Fibroblast of pulmonary artery (primary cell): ENCODE measurements around the gene TSEN2.

Experiments used
- DNase-seq: peaks from one replicate; pipeline ENCODE4 v3.0.0-alpha.2; 2010; ENCODE audit warnings: low read depth
- H3K4me3 ChIP-seq: replicated peaks from 2 replicates; pipeline ENCODE4 v1.5.1; 2011; ENCODE audit warnings: low read depth, mild to moderate bottlenecking, control low read depth, low read length, moderate library complexity
- TF ChIP-seq, protein P1 (sequence below): IDR thresholded peaks from 2 replicates; pipeline ENCODE4 v1.5.1; 2011; ENCODE audit warnings: mild to moderate bottlenecking, control low read depth, low read length, inconsistent platforms; ENCODE audit errors: missing control alignments

Gene TSEN2

DNA sequence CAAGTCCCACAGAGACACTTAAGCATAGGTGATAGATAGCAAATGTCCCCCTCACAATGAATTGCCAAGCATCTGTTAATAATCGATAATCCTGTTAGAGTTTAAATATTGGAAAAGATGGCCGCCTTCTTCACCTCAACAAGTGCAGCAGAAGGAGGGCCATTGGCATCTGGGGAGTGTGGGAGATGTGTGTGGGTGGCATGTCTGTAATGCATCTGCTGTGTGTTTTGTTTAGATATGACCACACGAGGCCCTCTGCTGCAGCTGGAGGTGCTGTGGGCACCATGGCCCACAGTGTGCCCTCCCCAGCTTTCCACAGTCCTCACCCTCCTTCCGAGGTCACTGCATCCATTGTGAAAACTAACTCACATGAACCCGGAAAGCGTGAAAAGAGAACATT, 85.6 kb downstream of the TSEN2 start:
- H3K4me3 ChIP-seq: no peak overlapping the region
- DNase-seq: no peak
- TF ChIP-seq, protein P1, sequence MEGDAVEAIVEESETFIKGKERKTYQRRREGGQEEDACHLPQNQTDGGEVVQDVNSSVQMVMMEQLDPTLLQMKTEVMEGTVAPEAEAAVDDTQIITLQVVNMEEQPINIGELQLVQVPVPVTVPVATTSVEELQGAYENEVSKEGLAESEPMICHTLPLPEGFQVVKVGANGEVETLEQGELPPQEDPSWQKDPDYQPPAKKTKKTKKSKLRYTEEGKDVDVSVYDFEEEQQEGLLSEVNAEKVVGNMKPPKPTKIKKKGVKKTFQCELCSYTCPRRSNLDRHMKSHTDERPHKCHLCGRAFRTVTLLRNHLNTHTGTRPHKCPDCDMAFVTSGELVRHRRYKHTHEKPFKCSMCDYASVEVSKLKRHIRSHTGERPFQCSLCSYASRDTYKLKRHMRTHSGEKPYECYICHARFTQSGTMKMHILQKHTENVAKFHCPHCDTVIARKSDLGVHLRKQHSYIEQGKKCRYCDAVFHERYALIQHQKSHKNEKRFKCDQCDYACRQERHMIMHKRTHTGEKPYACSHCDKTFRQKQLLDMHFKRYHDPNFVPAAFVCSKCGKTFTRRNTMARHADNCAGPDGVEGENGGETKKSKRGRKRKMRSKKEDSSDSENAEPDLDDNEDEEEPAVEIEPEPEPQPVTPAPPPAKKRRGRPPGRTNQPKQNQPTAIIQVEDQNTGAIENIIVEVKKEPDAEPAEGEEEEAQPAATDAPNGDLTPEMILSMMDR: no peak

DNA sequence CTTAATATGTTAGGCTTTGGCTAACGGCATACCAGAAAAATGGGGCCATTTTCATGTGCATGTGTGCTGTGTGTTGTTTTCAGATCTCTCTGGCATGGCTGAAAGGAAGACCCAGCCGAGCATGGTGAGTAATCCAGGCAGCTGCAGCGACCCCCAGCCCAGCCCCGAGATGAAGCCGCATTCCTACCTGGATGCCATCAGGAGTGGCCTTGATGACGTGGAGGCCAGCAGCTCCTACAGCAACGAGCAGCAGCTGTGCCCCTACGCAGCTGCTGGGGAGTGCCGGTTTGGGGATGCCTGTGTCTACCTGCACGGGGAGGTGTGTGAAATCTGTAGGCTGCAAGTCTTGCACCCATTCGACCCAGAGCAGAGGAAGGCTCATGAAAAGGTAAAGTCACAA, 87.7 kb downstream of the TSEN2 start:
- TF ChIP-seq, protein P1: no peak
- H3K4me3 ChIP-seq: no peak overlapping the region
- no peak for DNase-seq

DNA sequence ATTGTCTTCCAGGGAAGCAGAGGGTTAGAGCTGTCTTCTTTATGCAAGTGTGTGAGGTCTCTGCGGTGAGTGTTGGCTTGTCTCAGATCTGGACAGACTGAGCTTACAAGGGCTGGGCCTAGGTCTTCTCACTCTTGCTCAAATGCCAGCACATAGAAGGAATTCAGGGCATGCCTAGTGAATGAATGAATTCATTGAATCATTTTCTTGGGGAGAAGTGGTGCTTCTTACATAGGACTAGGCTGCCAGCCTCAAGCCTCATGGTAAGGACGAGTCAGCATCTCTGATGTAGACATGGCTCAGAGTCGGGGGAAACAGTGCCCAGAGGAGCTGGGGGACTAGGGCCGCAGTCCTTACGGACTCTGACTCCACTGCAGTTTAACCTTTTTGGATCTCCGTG, 89.9 kb downstream of the TSEN2 start:
- DNase-seq: no peak
- no peak overlapping the region for H3K4me3 ChIP-seq
- TF ChIP-seq, protein P1: no peak

DNA sequence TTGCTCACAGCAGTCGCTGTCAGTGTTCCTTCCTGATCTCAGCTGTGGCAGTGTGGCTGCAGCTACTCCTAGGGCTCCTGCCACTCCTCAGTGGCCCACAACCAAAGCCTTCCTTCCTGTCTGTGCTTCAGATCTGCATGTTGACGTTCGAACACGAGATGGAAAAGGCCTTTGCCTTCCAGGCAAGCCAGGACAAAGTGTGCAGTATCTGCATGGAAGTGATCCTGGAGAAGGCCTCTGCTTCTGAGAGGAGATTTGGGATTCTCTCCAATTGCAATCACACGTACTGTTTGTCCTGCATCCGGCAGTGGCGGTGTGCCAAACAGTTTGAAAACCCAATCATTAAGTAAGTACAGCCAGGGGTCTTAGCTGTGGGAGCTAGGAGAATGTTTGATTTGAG, 90.4 kb downstream of the TSEN2 start:
- TF ChIP-seq, protein P1: no peak
- H3K4me3 ChIP-seq: no peak overlapping the region
- DNase-seq: peak; percentile 34

DNA sequence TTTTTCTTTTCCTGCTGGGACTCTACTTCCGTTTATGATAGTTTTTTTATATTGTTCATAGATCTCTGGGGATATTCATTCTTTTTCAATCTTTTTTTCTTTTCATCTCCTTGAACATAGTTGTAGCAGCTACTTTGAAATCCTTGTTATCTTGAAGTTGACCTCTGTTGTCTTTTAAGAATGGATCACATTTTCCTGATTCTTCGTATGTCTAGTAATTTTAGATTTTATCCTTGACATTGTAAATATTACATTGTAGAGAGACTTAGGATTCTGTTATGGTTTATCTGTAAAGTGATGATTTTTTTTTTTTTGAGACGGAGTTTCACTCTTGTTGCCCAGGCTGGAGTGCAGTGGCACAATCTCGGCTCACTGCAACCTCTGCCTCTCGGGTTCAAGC, 93.1 kb downstream of the TSEN2 start:
- DNase-seq: no peak
- no peak overlapping the region for H3K4me3 ChIP-seq
- TF ChIP-seq, protein P1: no peak

DNA sequence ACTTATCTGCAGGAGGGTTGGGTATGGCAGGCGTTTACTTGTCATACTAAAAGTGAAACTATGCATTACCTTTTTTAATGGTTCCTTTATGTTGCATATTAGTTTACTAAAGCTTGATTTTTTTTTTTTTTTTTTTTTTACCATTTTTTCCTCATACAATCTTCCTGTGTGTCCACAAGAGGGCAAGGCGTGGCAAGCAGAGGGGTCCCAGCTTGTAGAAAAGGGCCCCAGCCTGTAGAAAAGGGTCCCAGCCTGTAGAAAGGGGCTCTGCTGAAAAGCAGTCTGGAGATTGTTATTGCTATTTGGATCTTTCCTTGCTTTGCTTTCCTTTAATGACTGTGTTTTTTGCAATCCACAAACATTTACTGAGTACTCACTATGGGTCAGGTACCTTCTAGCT, 94.5 kb downstream of the TSEN2 start:
- no peak for DNase-seq
- no peak overlapping the region for H3K4me3 ChIP-seq
- TF ChIP-seq, protein P1: peak; percentile 25

DNA sequence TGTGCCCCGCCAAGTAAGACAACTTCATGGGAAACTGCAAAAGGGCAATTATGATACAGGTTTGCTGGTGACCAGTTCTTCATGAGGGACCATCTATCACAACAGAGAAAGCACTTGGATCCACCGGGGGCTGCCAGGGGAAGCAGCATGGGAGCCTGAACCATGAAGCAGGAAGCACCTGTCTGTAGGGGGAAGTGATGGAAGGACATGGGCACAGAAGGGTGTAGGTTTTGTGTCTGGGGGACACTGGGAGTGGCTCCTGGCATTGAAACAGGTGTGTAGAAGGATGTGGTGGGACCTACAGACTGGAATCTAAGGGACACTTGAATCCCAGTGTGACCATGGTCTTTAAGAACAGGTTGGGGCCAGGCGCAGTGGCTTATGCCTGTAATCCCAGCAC, 95.2 kb downstream of the TSEN2 start:
- TF ChIP-seq, protein P1: no peak
- H3K4me3 ChIP-seq: no peak overlapping the region
- DNase-seq: no peak
